CD4-positive, alpha-beta T cell (primary cell): ENCODE data around the gene FBXO24. TPM values are rescaled to one million over a fixed set of nuclear protein-coding genes. Genes with fewer than 3 reads are reported as not detected.

Experiments used
- ATAC-seq: fragments of 200-7000 bp; cut with Tn5 transposase; one replicate; pipeline ENCODE4 v1.10.0; 2022; ENCODE audit warnings: mild to moderate bottlenecking; ENCODE audit not compliant: poor library complexity
- CTCF ChIA-PET: fragments of 350-600 bp; sonication (Branson Sonifier 250); formaldehyde crosslinking; loops from one replicate; lab custom pipeline; 2021; ENCODE audit warnings: antibody characterized with exemption, inconsistent platforms; lab: Charles Lee
- POLR2A ChIA-PET: fragments of 350-600 bp; sonication (Branson Sonifier 250); formaldehyde crosslinking; loops from one replicate; lab custom pipeline; 2021; ENCODE audit warnings: antibody characterized with exemption, inconsistent platforms; lab: Charles Lee
- DNase-seq, 14 experiments: peaks; one replicate each; pipeline ENCODE4 v3.0.0-alpha.2; 2013 to 2020; ENCODE audit warnings: mixed read lengths in 2 of 14
- H3K27ac ChIP-seq, 2 donors: one replicate each; pipeline versions ENCODE4 v1.5.1 to v1.7.0; 2013; ENCODE audit warnings: low read length in 2 of 2, low read depth in 1 of 2, mild to moderate bottlenecking in 1 of 2
- H3K27me3 ChIP-seq, 2 experiments: 1 replicate in 1 of 2; 2 replicates in 1 of 2; pipeline versions ENCODE4 v1.6.1 to v1.7.0; 2013; ENCODE audit warnings: low read length in 2 of 2, control low read depth in 1 of 2, mild to moderate bottlenecking in 1 of 2, moderate library complexity in 1 of 2; ENCODE audit not compliant: insufficient read depth in 2 of 2, control insufficient read depth in 1 of 2
- H3K36me3 ChIP-seq: one replicate; pipeline ENCODE4 v1.6.1; 2013; ENCODE audit warnings: low read length, control low read depth; ENCODE audit not compliant: insufficient read depth
- H3K4me1 ChIP-seq: one replicate; pipeline ENCODE4 v1.6.1; 2013; ENCODE audit warnings: low read length, control low read depth; ENCODE audit not compliant: insufficient read depth
- H3K4me3 ChIP-seq: one replicate; pipeline ENCODE4 v1.5.1; 2013; ENCODE audit warnings: mild to moderate bottlenecking, low read length, moderate library complexity
- H3K9me3 ChIP-seq, 2 experiments: 1 replicate in 1 of 2; 2 replicates in 1 of 2; pipeline versions ENCODE4 v1.6.1 to v1.7.0; 2013; ENCODE audit warnings: low read length in 2 of 2, mild to moderate bottlenecking in 2 of 2, control low read depth in 1 of 2, moderate library complexity in 1 of 2; ENCODE audit not compliant: control insufficient read depth in 1 of 2, insufficient read depth in 1 of 2
- H3K27ac Mint-ChIP-seq: one replicate; pipeline ENCODE4 v1.8.0; 2020; ENCODE audit warnings: mixed read lengths
- H3K27me3 Mint-ChIP-seq: one replicate; pipeline ENCODE4 v1.8.0; 2021; ENCODE audit warnings: mixed read lengths
- H3K36me3 Mint-ChIP-seq: one replicate; pipeline ENCODE4 v1.8.0; 2021; ENCODE audit warnings: low read depth, mixed read lengths
- H3K4me1 Mint-ChIP-seq: one replicate; pipeline ENCODE4 v1.8.0; 2021; ENCODE audit warnings: low read depth, mixed read lengths
- H3K4me3 Mint-ChIP-seq: one replicate; pipeline ENCODE4 v1.8.0; 2020; ENCODE audit warnings: mild to moderate bottlenecking, mixed read lengths
- H3K9me3 Mint-ChIP-seq: one replicate; pipeline ENCODE4 v1.8.0; 2020; ENCODE audit warnings: mixed read lengths
- CTCF ChIP-seq: fragments of 200-600 bp; IDR thresholded peaks from one replicate; pipeline ENCODE4 v1.8.0; 2022; ENCODE audit warnings: antibody characterized with exemption, mild to moderate bottlenecking
- intact Hi-C, 2 experiments: fragments of 100-400 bp; cut with DNase I in 1 of 2; cut with micrococcal nuclease in 1 of 2; formaldehyde crosslinking; loops; one replicate each; pipeline versions ENCODE4 v1.15.1 to v1.9.0; 2023 to 2025; cut with DNase I, micrococcal nuclease
- total RNA-seq, 174 experiments: library from RNA in 2 of 174; stranded (reverse) in 2 of 174; gene quantifications; one replicate each; pipeline ENCODE4 v1.2.3 and lab custom pipeline; 2021 to 2026

The FBXO24 gene
- total RNA-seq, 2 experiments from 2014 or later, result 0.66 to 0.78 TPM

- Mint-ChIP-seq H3K27ac (no peak overlapping the region), H3K4me3 (no peak overlapping the region), H3K9me3 (no peaks in the 10 kb centered on the region), H3K36me3 (peaks cover 65% of the 10 kb centered on the region), H3K4me1 (peaks cover 15% of the 10 kb centered on the region), H3K27me3 (no peaks in the 10 kb centered on the region)
- POLR2A ChIA-PET, result interaction anchor here (0.9 kb wide), 1 partner anchor 18 kb away, joined by 3 read pairs; the partner anchor contains the start of gene AGFG2
- no peak overlapping the region for H3K4me3 ChIP-seq
- no peak for DNase-seq
- intact Hi-C loops, result no loop called here
- no peaks in the 10 kb centered on the region for H3K9me3 ChIP-seq
- peaks cover 12% of the 10 kb centered on the region for H3K4me1 ChIP-seq
- no peak overlapping the region for H3K27ac ChIP-seq
- peaks cover 66% of the 10 kb centered on the region for H3K36me3 ChIP-seq
- ATAC-seq, result no peak
- TF ChIP-seq CTCF, result no peak
- no peaks in the 10 kb centered on the region for H3K27me3 ChIP-seq
- CTCF ChIA-PET, result interaction anchor here (1.7 kb wide), 1 partner anchor 11 kb away, joined by 4 read pairs; no protein-coding TSS in a partner anchor
Measured at GRCh38 chr7:100556541-100556940, 29.6 kb upstream of the FBXO24 start.

GRCh38 chr7:100559127-100559526 lies 27.0 kb upstream of the FBXO24 start:
- Mint-ChIP-seq H3K36me3 (peaks cover 65% of the 10 kb centered on the region), H3K4me3 (no peak overlapping the region), H3K4me1 (peaks cover 16% of the 10 kb centered on the region), H3K27ac (no peak overlapping the region), H3K27me3 (no peaks in the 10 kb centered on the region), H3K9me3 (no peaks in the 10 kb centered on the region)
- H3K27me3 ChIP-seq, result no peaks in the 10 kb centered on the region
- H3K4me1 ChIP-seq, result peaks cover 18% of the 10 kb centered on the region
- no peak for TF ChIP-seq CTCF
- H3K27ac ChIP-seq, result no peak overlapping the region
- POLR2A ChIA-PET, result interaction anchor here (1.0 to 2.2 kb wide), 9 partner anchors 9 to 90 kb away, joined by 4 to 8 read pairs (median 6); partner anchors contain the start of genes AGFG2, FBXO24, LRCH4 and NYAP1
- no peak overlapping the region for H3K4me3 ChIP-seq
- CTCF ChIA-PET, result interaction anchor here (0.6 to 3.5 kb wide), 23 partner anchors 9 to 293 kb away, joined by 3 to 48 read pairs (median 4); partner anchors contain the start of genes AGFG2, MOSPD3 and SLC12A9
- no peak for ATAC-seq
- H3K36me3 ChIP-seq, result peaks cover 60% of the 10 kb centered on the region
- no peak for DNase-seq
- intact Hi-C loops, result loop anchor here (1.0 to 2.0 kb wide), 4 partner anchors 18 to 90 kb away; partner anchors contain the start of genes AGFG2 (in 1 of the 2) and NYAP1 (in 1 of the 2)
- no peaks in the 10 kb centered on the region for H3K9me3 ChIP-seq

- H3K4me1 Mint-ChIP-seq, result peaks cover 17% of the 10 kb centered on the region
- H3K27ac ChIP-seq, result no peak overlapping the region
- H3K27me3 Mint-ChIP-seq, result no peaks in the 10 kb centered on the region
- no peak for TF ChIP-seq CTCF
- no peak overlapping the region for H3K4me3 ChIP-seq
- no peaks in the 10 kb centered on the region for H3K27me3 ChIP-seq
- intact Hi-C loops, result loop anchor here in 1 of 2 experiments (2.0 kb wide), 1 partner anchor 291 kb away; the partner anchor contains the start of gene SLC12A9
- ATAC-seq (no peak), DNase-seq (no peak)
- ChIA-PET CTCF (interaction anchor here (3.5 kb wide), 1 partner anchor 21 kb away, joined by 48 read pairs; the partner anchor contains the start of gene AGFG2), POLR2A (interaction anchor here (1.6 kb wide), 1 partner anchor 22 kb away, joined by 4 read pairs; no protein-coding TSS in a partner anchor)
- H3K9me3 ChIP-seq, result no peaks in the 10 kb centered on the region
- peaks cover 44% of the 10 kb centered on the region for H3K36me3 ChIP-seq
- peaks cover 17% of the 10 kb centered on the region for H3K4me1 ChIP-seq
- no peak overlapping the region for H3K27ac Mint-ChIP-seq
- H3K36me3 Mint-ChIP-seq, result peaks cover 47% of the 10 kb centered on the region
- H3K4me3 Mint-ChIP-seq, result no peak overlapping the region
- H3K9me3 Mint-ChIP-seq, result no peaks in the 10 kb centered on the region
Measured at GRCh38 chr7:100561491-100562194, 24.5 kb upstream of the FBXO24 start.
